ENCODE measurements around the gene MICU2.
A peak's percentile ranks its signal among the peaks of the same experiment; 100 is the strongest.

MICU2 gene

GRCh38 chr13:21541980-21542379, 62.0 kb downstream of the MICU2 start:
- no peak for DNase-seq

- DNase-seq = no peak
These were observed 62.7 kb downstream of the MICU2 start for GRCh38 chr13:21541271-21541670.

GRCh38 chr13:21539687-21540086, 64.3 kb downstream of the MICU2 start:
- DNase-seq = no peak

- no peak for DNase-seq
These were observed 65.2 kb downstream of the MICU2 start for GRCh38 chr13:21538753-21539152.

- DNase-seq = no peak
These were observed 65.7 kb downstream of the MICU2 start for GRCh38 chr13:21538280-21538679.

GRCh38 chr13:21537105-21537504, 66.9 kb downstream of the MICU2 start:
- DNase-seq = no peak

GRCh38 chr13:21534760-21535159, 69.2 kb downstream of the MICU2 start:
- no peak for DNase-seq

GRCh38 chr13:21531455-21531854, 72.5 kb downstream of the MICU2 start:
- DNase-seq = no peak

- DNase-seq = no peak
These were observed 73.3 kb downstream of the MICU2 start for GRCh38 chr13:21530656-21531055.

- no peak for DNase-seq
These were observed 74.7 kb downstream of the MICU2 start for GRCh38 chr13:21529146-21529893.

GRCh38 chr13:21528616-21529015, 75.4 kb downstream of the MICU2 start:
- DNase-seq = no peak

- DNase-seq = peak; percentile 15
These were observed 77.0 kb downstream of the MICU2 start for GRCh38 chr13:21526707-21527540.

GRCh38 chr13:21522847-21523246, 81.1 kb downstream of the MICU2 start:
- no peak for DNase-seq

- no peak for DNase-seq
These were observed 81.8 kb downstream of the MICU2 start for GRCh38 chr13:21522130-21522529.

- DNase-seq = no peak
These were observed 85.3 kb downstream of the MICU2 start for GRCh38 chr13:21518617-21519144.

GRCh38 chr13:21517576-21517975, 86.4 kb downstream of the MICU2 start:
- DNase-seq = no peak

GRCh38 chr13:21516805-21517204, 87.2 kb downstream of the MICU2 start:
- DNase-seq = no peak

- DNase-seq = no peak
These were observed 92.1 kb downstream of the MICU2 start for GRCh38 chr13:21511849-21512248.

GRCh38 chr13:21504379-21504778, 99.6 kb downstream of the MICU2 start:
- DNase-seq = no peak

GRCh38 chr13:21501686-21502085, 102.3 kb downstream of the MICU2 start:
- DNase-seq = no peak

- no peak for DNase-seq
These were observed 117.6 kb downstream of the MICU2 start for GRCh38 chr13:21486322-21486721.

- DNase-seq = no peak
These were observed 120.2 kb downstream of the MICU2 start for GRCh38 chr13:21483748-21484147.

GRCh38 chr13:21481359-21481758, 122.6 kb downstream of the MICU2 start:
- DNase-seq = peak; percentile 4
